HepG2 (cell line): ENCODE data around the gene CTRB2. TPM values are rescaled to one million over a fixed set of nuclear protein-coding genes. Genes with fewer than 3 reads are reported as not detected.

Experiments
- AHDC1 ChIP-seq: sonication (generic); formaldehyde crosslinking; IDR thresholded peaks from 2 replicates; pipeline ENCODE4 v1.5.1; 2020; ENCODE audit warnings: mild to moderate bottlenecking, missing genetic modification reagents, borderline replicate concordance
- ATF3 ChIP-seq: sonication (generic); formaldehyde crosslinking; IDR thresholded peaks from 2 replicates; pipeline ENCODE4 v1.4.0; 2020; ENCODE audit warnings: missing genetic modification reagents
- ATF7 ChIP-seq, 2 experiments: fragments of 450-650 bp in 1 of 2; sonication (generic) in 1 of 2; formaldehyde crosslinking in 1 of 2; IDR thresholded peaks; 2 replicates each; pipeline versions ENCODE4 v1.4.0 to v1.6.1; 2016 to 2020; ENCODE audit warnings: antibody characterized with exemption in 1 of 2, mild to moderate bottlenecking in 1 of 2, missing genetic modification reagents in 1 of 2
- CBFB ChIP-seq: sonication (generic); formaldehyde crosslinking; IDR thresholded peaks from 2 replicates; pipeline ENCODE4 v1.4.0; 2020; ENCODE audit warnings: missing genetic modification reagents
- CHCHD3 ChIP-seq: sonication (generic); formaldehyde crosslinking; IDR thresholded peaks from 2 replicates; pipeline ENCODE4 v1.8.0; 2022; ENCODE audit warnings: mild to moderate bottlenecking, missing genetic modification reagents, moderate library complexity
- EED ChIP-seq: sonication (generic); formaldehyde crosslinking; IDR thresholded peaks from 2 replicates; pipeline ENCODE4 v1.5.0; 2020; ENCODE audit warnings: mild to moderate bottlenecking, missing genetic modification reagents
- FLYWCH1 ChIP-seq: sonication (generic); formaldehyde crosslinking; IDR thresholded peaks from 2 replicates; pipeline ENCODE4 v1.8.1; 2023; ENCODE audit warnings: mild to moderate bottlenecking, missing genetic modification reagents
- GPBP1L1 ChIP-seq: sonication (generic); formaldehyde crosslinking; IDR thresholded peaks from 2 replicates; pipeline ENCODE4 v1.5.0; 2020; ENCODE audit warnings: mild to moderate bottlenecking, missing genetic modification reagents
- MXI1 ChIP-seq: IDR thresholded peaks from 3 replicates; pipeline ENCODE4 v1.6.1; 2012; ENCODE audit warnings: low read depth, low read length, inconsistent platforms, borderline replicate concordance
- NR1H2 ChIP-seq: sonication (generic); formaldehyde crosslinking; IDR thresholded peaks from 2 replicates; pipeline ENCODE4 v1.8.1; 2022; ENCODE audit warnings: low read depth, missing genetic modification reagents, borderline replicate concordance
- PCBP1 ChIP-seq: fragments of 200-400 bp; formaldehyde crosslinking; IDR thresholded peaks from 2 replicates; pipeline ENCODE4 v1.6.1; 2017; ENCODE audit warnings: mild to moderate bottlenecking, low read depth, low read length, borderline replicate concordance
- RXRA ChIP-seq: sonication (generic); formaldehyde crosslinking; IDR thresholded peaks from 2 replicates; pipeline ENCODE4 v1.5.1; 2020; ENCODE audit warnings: missing genetic modification reagents
- SNAI1 ChIP-seq: sonication (generic); formaldehyde crosslinking; IDR thresholded peaks from 2 replicates; pipeline ENCODE4 v1.5.0; 2020; ENCODE audit warnings: mild to moderate bottlenecking, missing genetic modification reagents, borderline replicate concordance
- SP1 ChIP-seq, 2 experiments: fragments of 450-650 bp in 1 of 2; sonication (generic) in 1 of 2; formaldehyde crosslinking in 1 of 2; IDR thresholded peaks; 2 replicates each; pipeline versions ENCODE4 v1.4.0 to v1.6.1; 2016 to 2020; ENCODE audit warnings: missing genetic modification reagents in 1 of 2
- SP4 ChIP-seq: sonication (generic); formaldehyde crosslinking; IDR thresholded peaks from 2 replicates; pipeline ENCODE4 v1.8.1; 2023; ENCODE audit warnings: mild to moderate bottlenecking, missing genetic modification reagents
- THAP8 ChIP-seq: sonication (generic); formaldehyde crosslinking; IDR thresholded peaks from 2 replicates; pipeline ENCODE4 v1.5.1; 2020; ENCODE audit warnings: missing genetic modification reagents, mild to moderate bottlenecking, borderline replicate concordance
- ZNF234 ChIP-seq: sonication (generic); formaldehyde crosslinking; conservative IDR thresholded peaks from 2 replicates; pipeline ENCODE4 v1.5.1; 2020; ENCODE audit warnings: mild to moderate bottlenecking, missing genetic modification reagents
- ZNF256 ChIP-seq: sonication (generic); formaldehyde crosslinking; conservative IDR thresholded peaks from 2 replicates; pipeline ENCODE4 v1.4.0; 2020; ENCODE audit warnings: missing genetic modification reagents
- ZNF292 ChIP-seq: sonication (generic); formaldehyde crosslinking; IDR thresholded peaks from 2 replicates; pipeline ENCODE4 v1.8.1; 2022; ENCODE audit warnings: mild to moderate bottlenecking, low read depth, missing genetic modification reagents, borderline replicate concordance
- ZNF350 ChIP-seq: sonication (generic); formaldehyde crosslinking; IDR thresholded peaks from 2 replicates; pipeline ENCODE4 v1.4.0; 2020; ENCODE audit warnings: mild to moderate bottlenecking, low read depth, missing genetic modification reagents, borderline replicate concordance
- ZNF572 ChIP-seq: sonication (generic); formaldehyde crosslinking; IDR thresholded peaks from 2 replicates; pipeline ENCODE4 v1.5.1; 2020; ENCODE audit warnings: mild to moderate bottlenecking, missing genetic modification reagents
- polyA plus RNA-seq, 8 experiments: library from polyadenylated mRNA; depleted of rRNA in 3 of 8; stranded (reverse) in 7 of 8; unstranded in 1 of 8; fragments of >200 nt; fragmentation: Illumina TruSeq in 4 of 8; extraction: Trizol in 4 of 8; gene quantifications; 2 replicates each; pipeline versions ENCODE4 v1.2.1 to v1.2.3, GENCODE V29; 2011 to 2016; ENCODE audit warnings: low read depth in 4 of 8, missing spikeins in 1 of 8, mixed read lengths in 1 of 8; ENCODE audit not compliant: insufficient read depth in 1 of 8
- total RNA-seq, 5 experiments: library from RNA; depleted of rRNA; stranded (reverse); fragments of >200 nt; fragmentation: Illumina TruSeq; extraction: Trizol; gene quantifications; 2 replicates each; pipeline ENCODE4 v1.2.3, GENCODE V29; 2016; ENCODE audit warnings: low read depth in 1 of 5

CTRB2 gene
- total and polyA plus RNA-seq, 2 of the 13 experiments (the other 11 are each of a cell fraction or from before 2014, with no cell fraction given): 0.13 TPM; not detected in 1

GRCh38 chr16:75252049-75252864 lies 45.3 kb upstream of the CTRB2 start (continued):
- TF ChIP-seq FLYWCH1 (CRISPR knock-in tag) (no peak), NR1H2 (CRISPR knock-in tag) (no peak), RXRA (peak; percentile 13; the same call in 1 of the 2 replicates), MXI1 (no peak), CHCHD3 (CRISPR knock-in tag) (0 out of 2 replicates have a peak, but pooled peaks have one; percentile 42), SP4 (0 out of 2 replicates have a peak, but pooled peaks have one; percentile 17), ATF7 (IDR thresholded peaks at IDR 0.05) (no peak), ATF7 (CRISPR knock-in tag; IDR thresholded peaks at IDR 0.05) (no peak), ZNF292 (CRISPR knock-in tag) (0 out of 2 replicates have a peak, but pooled peaks have one; percentile 32), SNAI1 (CRISPR knock-in tag) (no peak), AHDC1 (CRISPR knock-in tag) (no peak), THAP8 (no peak), ZNF234 (no peak), CBFB (peak; percentile 48; the same call in 1 of the 2 replicates), ZNF256 (CRISPR knock-in tag) (no peak), GPBP1L1 (CRISPR knock-in tag) (no peak), PCBP1 (0 out of 2 replicates have a peak, but pooled peaks have one; percentile 14), ZNF572 (CRISPR knock-in tag) (no peak), ATF3 (CRISPR knock-in tag) (no peak), ZNF350 (CRISPR knock-in tag) (no peak; the same call in 1 of the 2 replicates), SP1 (IDR thresholded peaks at IDR 0.05) (no peak), SP1 (CRISPR knock-in tag; IDR thresholded peaks at IDR 0.05) (peak; percentile 39), EED (CRISPR knock-in tag) (no peak)
